ENCODE measurements around the gene ABCG1.

- no peak for TF ChIP-seq CTCF (IDR thresholded peaks at IDR 0.05)
- TF ChIP-seq ZFX (IDR thresholded peaks at IDR 0.05; ENCODE audit: borderline replicate concordance) = no peak
Measured at GRCh38 chr21:42298657-42299056, 79.7 kb downstream of the ABCG1 start.
